CD14-positive monocyte (primary cell): ENCODE results near the gene IKBIP. TPM values are rescaled to one million over a fixed set of nuclear protein-coding genes. Genes with fewer than 3 reads are reported as not detected.
A peak's percentile ranks its signal among the peaks of the same experiment; 100 is the strongest.

ENCODE experiments used
- DNase-seq, 3 donors: peaks; one replicate each; pipeline ENCODE4 v3.0.0-alpha.2; 2011 to 2022
- H2AFZ ChIP-seq: 2 replicates; pipeline ENCODE4 v1.6.0; 2012; ENCODE audit warnings: mild to moderate bottlenecking, low read depth, low read length, inconsistent platforms; ENCODE audit not compliant: insufficient read depth, poor library complexity, severe bottlenecking
- H3K27ac ChIP-seq, 2 donors: 1 replicate in 1 of 2; 2 replicates in 1 of 2; pipeline ENCODE4 v1.5.1; 2012 to 2013; ENCODE audit warnings: low read length in 2 of 2, control low read depth in 1 of 2, inconsistent platforms in 1 of 2, low read depth in 1 of 2, mild to moderate bottlenecking in 1 of 2
- H3K27me3 ChIP-seq, 2 donors: one replicate each; pipeline versions ENCODE4 v1.6.0 to v1.6.1; 2011 to 2013; ENCODE audit warnings: low read length in 2 of 2; ENCODE audit not compliant: control insufficient read depth in 2 of 2, insufficient read depth in 2 of 2
- H3K36me3 ChIP-seq, 2 donors: replicated peaks in 1 of 2; 1 replicate in 1 of 2; 2 replicates in 1 of 2; pipeline versions ENCODE4 v1.5.1 to v1.6.1; 2012 to 2013; ENCODE audit warnings: low read length in 2 of 2, control low read depth in 1 of 2, inconsistent platforms in 1 of 2, mild to moderate bottlenecking in 1 of 2; ENCODE audit not compliant: insufficient read depth in 2 of 2, control insufficient read depth in 1 of 2
- H3K4me1 ChIP-seq, 2 donors: 1 replicate in 1 of 2; 2 replicates in 1 of 2; pipeline versions ENCODE4 v1.5.1 to v1.6.1; 2012 to 2013; ENCODE audit warnings: low read length in 2 of 2, control low read depth in 1 of 2, inconsistent platforms in 1 of 2, mild to moderate bottlenecking in 1 of 2, moderate library complexity in 1 of 2; ENCODE audit not compliant: insufficient read depth in 2 of 2, control insufficient read depth in 1 of 2
- H3K4me2 ChIP-seq: replicated peaks from 2 replicates; pipeline ENCODE3; 2012; ENCODE audit warnings: low read length, moderate library complexity, mild to moderate bottlenecking; ENCODE audit not compliant: poor library complexity, severe bottlenecking; ENCODE audit errors: extremely low read depth
- H3K4me3 ChIP-seq, 3 experiments: fragments of 200-600 bp in 1 of 3; sonication (generic) in 1 of 3; replicated peaks in 1 of 3; 1 replicate in 2 of 3; 2 replicates in 1 of 3; pipeline ENCODE4 v1.5.1; 2011 to 2013; ENCODE audit warnings: low read length in 3 of 3, mild to moderate bottlenecking in 3 of 3, control low read depth in 2 of 3, low read depth in 2 of 3, inconsistent platforms in 1 of 3, moderate library complexity in 1 of 3
- H3K79me2 ChIP-seq: 2 replicates; pipeline ENCODE4 v1.6.0; 2012; ENCODE audit warnings: mild to moderate bottlenecking, control low read depth, inconsistent platforms, low read length, moderate library complexity; ENCODE audit not compliant: insufficient read depth
- H3K9ac ChIP-seq: 2 replicates; pipeline ENCODE4 v1.6.0; 2017; ENCODE audit warnings: low read length, mild to moderate bottlenecking; ENCODE audit not compliant: insufficient read depth, poor library complexity, severe bottlenecking
- H3K9me3 ChIP-seq, 2 donors: replicated peaks in 1 of 2; 1 replicate in 1 of 2; 2 replicates in 1 of 2; pipeline versions ENCODE4 v1.5.1 to v1.6.1; 2012 to 2013; ENCODE audit warnings: low read length in 2 of 2, control low read depth in 1 of 2; ENCODE audit not compliant: control insufficient read depth in 1 of 2, insufficient read depth in 1 of 2
- H4K20me1 ChIP-seq: 2 replicates; pipeline ENCODE4 v1.6.0; 2012; ENCODE audit warnings: mild to moderate bottlenecking, low read length, control low read depth, moderate library complexity; ENCODE audit not compliant: insufficient read depth
- H3K27ac Mint-ChIP-seq, 7 donors: one replicate each; pipeline ENCODE4 v1.8.0; 2020; ENCODE audit warnings: mild to moderate bottlenecking in 7 of 7, mixed read lengths in 7 of 7, moderate library complexity in 6 of 7, inconsistent platforms in 2 of 7
- H3K27me3 Mint-ChIP-seq, 3 donors: one replicate each; pipeline ENCODE4 v1.8.0; 2021 to 2022; ENCODE audit warnings: low read depth in 3 of 3, mild to moderate bottlenecking in 3 of 3, mixed read lengths in 3 of 3, moderate library complexity in 3 of 3, inconsistent platforms in 1 of 3
- H3K36me3 Mint-ChIP-seq, 2 donors: one replicate each; pipeline ENCODE4 v1.8.0; 2020; ENCODE audit warnings: mixed read lengths in 2 of 2, inconsistent platforms in 1 of 2, mild to moderate bottlenecking in 1 of 2
- H3K4me1 Mint-ChIP-seq: one replicate; pipeline ENCODE4 v1.8.0; 2020; ENCODE audit warnings: mild to moderate bottlenecking, mixed read lengths
- H3K4me3 Mint-ChIP-seq, 2 donors: one replicate each; pipeline ENCODE4 v1.8.0; 2020; ENCODE audit warnings: mild to moderate bottlenecking in 2 of 2, mixed read lengths in 2 of 2, moderate library complexity in 1 of 2
- H3K9me3 Mint-ChIP-seq, 7 donors: one replicate each; pipeline ENCODE4 v1.8.0; 2020 to 2022; ENCODE audit warnings: mixed read lengths in 7 of 7, mild to moderate bottlenecking in 6 of 7, moderate library complexity in 6 of 7, inconsistent platforms in 2 of 7
- WGBS: methylation state at CpG from one replicate; pipeline ENCODE4 v1.1.5; 2013; ENCODE audit warnings: missing lambda C conversion rate; ENCODE audit not compliant: insufficient coverage; 5-methylcytosine and 5-hydroxymethylcytosine counted together
- intact Hi-C, 2 donors: fragments of 100-400 bp; cut with micrococcal nuclease; formaldehyde crosslinking; loops; one replicate each; pipeline versions ENCODE4 v1.15.0 to v1.15.1; 2023
- polyA plus RNA-seq, 3 donors: library from polyadenylated mRNA; depleted of rRNA in 1 of 3; unstranded in 2 of 3; stranded (reverse) in 1 of 3; fragments of 300-500 nt in 2 of 3; fragments of >200 nt in 1 of 3; fragmentation: Illumina TruSeq in 2 of 3; gene quantifications; 1 replicate in 2 of 3; 2 replicates in 1 of 3; pipeline ENCODE4 v1.2.3, GENCODE V29; 2012 to 2021
- TF ChIP-seq, protein P1 (sequence below): fragments of 200-600 bp; IDR thresholded peaks from one replicate; pipeline ENCODE4 v1.8.0; 2022; ENCODE audit warnings: antibody characterized with exemption, mild to moderate bottlenecking

The IKBIP gene
- polyA plus RNA-seq, 3 donors, result 4.6 to 22.1 (median 18.4) TPM

GRCh38 chr12:98610596-98610995 is 34.0 kb downstream of the IKBIP start:
- H3K4me3 ChIP-seq, result no peak overlapping the region
- H3K27ac Mint-ChIP-seq, result no peak overlapping the region
- no peaks in the 10 kb centered on the region for H3K9me3 Mint-ChIP-seq
- peaks cover 65% of the 10 kb centered on the region for H3K4me1 Mint-ChIP-seq
- TF ChIP-seq, protein P1, sequence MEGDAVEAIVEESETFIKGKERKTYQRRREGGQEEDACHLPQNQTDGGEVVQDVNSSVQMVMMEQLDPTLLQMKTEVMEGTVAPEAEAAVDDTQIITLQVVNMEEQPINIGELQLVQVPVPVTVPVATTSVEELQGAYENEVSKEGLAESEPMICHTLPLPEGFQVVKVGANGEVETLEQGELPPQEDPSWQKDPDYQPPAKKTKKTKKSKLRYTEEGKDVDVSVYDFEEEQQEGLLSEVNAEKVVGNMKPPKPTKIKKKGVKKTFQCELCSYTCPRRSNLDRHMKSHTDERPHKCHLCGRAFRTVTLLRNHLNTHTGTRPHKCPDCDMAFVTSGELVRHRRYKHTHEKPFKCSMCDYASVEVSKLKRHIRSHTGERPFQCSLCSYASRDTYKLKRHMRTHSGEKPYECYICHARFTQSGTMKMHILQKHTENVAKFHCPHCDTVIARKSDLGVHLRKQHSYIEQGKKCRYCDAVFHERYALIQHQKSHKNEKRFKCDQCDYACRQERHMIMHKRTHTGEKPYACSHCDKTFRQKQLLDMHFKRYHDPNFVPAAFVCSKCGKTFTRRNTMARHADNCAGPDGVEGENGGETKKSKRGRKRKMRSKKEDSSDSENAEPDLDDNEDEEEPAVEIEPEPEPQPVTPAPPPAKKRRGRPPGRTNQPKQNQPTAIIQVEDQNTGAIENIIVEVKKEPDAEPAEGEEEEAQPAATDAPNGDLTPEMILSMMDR, result no peak
- no peak overlapping the region for H3K4me3 Mint-ChIP-seq
- H3K36me3 Mint-ChIP-seq, result peaks cover 0 to 4% of the 10 kb centered on the region in 2 donors
- no peaks in the 10 kb centered on the region for H3K36me3 ChIP-seq
- no peaks in the 10 kb centered on the region for H3K27me3 ChIP-seq
- H3K27ac ChIP-seq, result no peak overlapping the region
- intact Hi-C loops, result no loop called here
- no peak overlapping the region for H3K9ac ChIP-seq
- H3K9me3 ChIP-seq, result no peaks in the 10 kb centered on the region
- H3K79me2 ChIP-seq, result peaks cover 14% of the 10 kb centered on the region
- peaks cover 49 to 72% of the 10 kb centered on the region in 2 donors for H3K4me1 ChIP-seq
- no CpG with 5 or more reads among the region's 2 CpGs for WGBS
- no peak for DNase-seq
- no peak overlapping the region for H3K4me2 ChIP-seq
- H4K20me1 ChIP-seq, result no peaks in the 10 kb centered on the region
- H2AFZ ChIP-seq, result no peak overlapping the region
- H3K27me3 Mint-ChIP-seq, result no peaks in the 10 kb centered on the region

GRCh38 chr12:98606359-98606988 is 38.1 kb downstream of the IKBIP start:
- peak overlapping the region; percentile 86 to 91 for H3K27ac ChIP-seq
- no CpG with 5 or more reads among the region's 2 CpGs for WGBS

More at GRCh38 chr12:98606359-98606988, 38.1 kb downstream of the IKBIP start:
- Histone ChIP-seq H3K79me2 (peaks cover 14% of the 10 kb centered on the region), H3K27me3 (no peaks in the 10 kb centered on the region), H2AFZ (peak overlapping the region; percentile 78), H3K4me1 (peaks cover 11 to 31% of the 10 kb centered on the region in 2 donors), H3K9ac (no peak overlapping the region), H3K9me3 (no peaks in the 10 kb centered on the region), H3K36me3 (peaks cover 21 to 28% of the 10 kb centered on the region in 2 donors), H4K20me1 (peaks cover 7% of the 10 kb centered on the region), H3K4me2 (peak overlapping the region; percentile 73), H3K4me3 (peak overlapping the region in 2 of 3 experiments; percentile 42 to 77)
- Mint-ChIP-seq H3K9me3 (no peaks in the 10 kb centered on the region), H3K27ac (peak overlapping the region in 6 of 7 donors; percentile 95 to 98 (median 96)), H3K4me1 (peaks cover 28% of the 10 kb centered on the region), H3K36me3 (peaks cover 23 to 26% of the 10 kb centered on the region in 2 donors), H3K27me3 (no peaks in the 10 kb centered on the region), H3K4me3 (peak overlapping the region; percentile 82 to 95)
- DNase-seq, result peak in 1 of 3 donors; percentile 32
- intact Hi-C loops, result loop anchor here (5.0 kb wide), 2 partner anchors 36 to 41 kb away; partner anchors contain the start of genes APAF1 (in 1 of the 2) and IKBIP (in 1 of the 2)
- TF ChIP-seq, protein P1, result peak; percentile 27
